Activated CD4-positive, alpha-beta T cell treated with anti-CD3 and anti-CD28 coated beads, Interleukin-2, Interleukin-4, amounts not matched to agents 100 ng/mL and 50 ng/mL, durations not matched to agents 16 hours and 8 hours (primary cell): ENCODE results near the gene QDPR.
A peak's percentile ranks its signal among the peaks of the same experiment; 100 is the strongest.
"Not testable (repeated sequence)": the region's sequence is repeated elsewhere in the genome, so short reads cannot be mapped to it uniquely, and the experiment has no call there.

Experiments used
- DNase-seq: peaks from one replicate; pipeline ENCODE4 v3.0.0-alpha.2; 2020; ENCODE audit warnings: low spot score

Gene QDPR

DNA sequence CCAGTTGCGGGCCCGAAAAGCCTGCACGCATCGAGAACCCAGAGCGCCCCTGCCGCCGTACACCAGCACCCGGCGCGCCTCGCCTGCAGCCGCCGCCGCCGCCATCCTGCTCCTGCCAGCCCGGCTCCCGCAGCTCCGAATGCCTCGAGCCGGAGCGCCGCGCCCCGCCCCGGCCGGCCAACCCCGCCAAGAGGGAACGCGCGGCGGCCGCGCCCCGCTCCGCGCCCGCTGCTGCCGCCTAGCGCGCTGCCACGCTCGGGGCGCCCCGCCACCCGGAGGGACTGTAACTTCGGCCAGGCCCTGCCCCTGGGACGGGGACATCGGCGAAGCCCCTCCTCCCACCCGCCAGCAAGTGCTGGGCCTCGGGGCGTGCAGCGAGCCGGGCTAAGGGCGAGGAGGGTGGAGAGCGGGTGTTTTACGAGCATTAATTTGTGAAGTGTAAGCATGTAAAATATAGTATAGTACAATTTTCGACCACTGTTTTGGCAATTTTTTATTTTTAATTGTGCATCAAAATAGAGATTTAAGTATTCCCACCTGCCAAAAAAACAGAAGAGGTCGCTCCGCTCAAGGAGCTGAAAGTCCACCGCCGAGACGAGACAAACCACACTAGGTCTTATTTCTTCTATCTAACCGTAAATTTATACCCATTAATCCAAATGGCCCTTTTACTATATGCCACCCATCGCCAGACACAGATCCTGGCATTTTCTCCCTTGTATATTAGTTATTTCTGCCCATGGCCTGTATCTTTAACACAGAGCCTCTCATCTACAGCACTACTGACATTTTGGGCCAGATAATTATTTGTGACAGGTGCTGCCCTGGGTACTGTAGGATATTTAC lies at the start of gene QDPR:
Gene QDPR, minus strand, starts transcription at position 141 of the 846 bp plus-strand sequence. Its CDS starts 36 bp downstream, at position 105.
- DNase-seq, result peak; percentile 83

- no peak for DNase-seq
Measured at GRCh38 chr4:17561195-17561909, 49.5 kb upstream of the QDPR start.

DNA sequence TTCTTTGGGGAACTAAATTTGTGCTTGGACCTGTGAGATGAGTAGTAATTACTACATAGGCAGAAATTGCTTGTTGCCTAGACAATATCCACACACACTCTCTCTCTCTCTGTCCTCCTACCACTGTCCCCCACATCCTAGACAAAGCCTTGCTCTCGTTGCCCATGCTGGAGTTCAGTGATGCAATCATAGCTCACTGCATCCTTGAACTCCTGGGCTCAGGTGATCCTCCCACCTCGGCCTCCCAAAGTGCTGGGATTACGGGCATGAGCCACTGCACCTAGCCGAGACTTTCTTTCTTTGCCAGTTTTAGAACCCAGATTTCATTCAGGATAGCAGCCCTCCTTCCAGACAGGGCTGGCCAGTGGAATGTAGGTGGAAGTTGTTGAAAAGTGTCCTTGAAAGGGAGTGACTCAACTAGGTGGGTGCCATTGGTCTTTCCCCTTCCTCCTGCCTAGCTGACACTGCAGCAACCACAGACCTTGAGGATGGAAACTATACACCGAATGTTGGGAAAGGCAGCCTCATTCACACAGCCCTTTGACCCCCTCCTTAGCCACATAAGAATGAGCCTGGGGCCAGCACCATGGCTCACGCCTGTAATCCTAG lies 48.3 kb upstream of the QDPR start:
- no peak for DNase-seq

GRCh38 chr4:17559709-17560048 lies 47.8 kb upstream of the QDPR start:
- no peak for DNase-seq

- DNase-seq, result no peak
Measured at GRCh38 chr4:17558941-17559708, 47.2 kb upstream of the QDPR start.

GRCh38 chr4:17557880-17558279 lies 46.0 kb upstream of the QDPR start:
- no peak for DNase-seq

DNA sequence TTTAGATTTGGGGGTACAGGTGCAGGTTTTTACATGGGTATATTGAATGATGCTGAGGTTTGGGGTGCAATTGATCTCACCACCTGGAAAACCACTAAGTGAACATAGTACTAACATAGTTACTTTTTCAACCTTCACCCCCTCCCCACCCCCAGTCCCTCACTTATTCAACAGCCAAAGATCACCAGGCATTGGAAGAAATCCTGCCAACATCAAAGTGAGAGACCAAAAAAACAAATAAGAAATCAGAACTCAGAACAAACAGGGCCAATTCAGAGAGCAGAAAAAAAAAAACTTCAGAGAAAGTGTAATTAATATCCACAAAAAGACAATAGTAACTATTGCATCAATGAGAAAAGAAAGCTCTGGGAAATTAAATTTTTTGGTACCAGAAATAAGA lies 44.6 kb upstream of the QDPR start:
- no peak for DNase-seq

DNA sequence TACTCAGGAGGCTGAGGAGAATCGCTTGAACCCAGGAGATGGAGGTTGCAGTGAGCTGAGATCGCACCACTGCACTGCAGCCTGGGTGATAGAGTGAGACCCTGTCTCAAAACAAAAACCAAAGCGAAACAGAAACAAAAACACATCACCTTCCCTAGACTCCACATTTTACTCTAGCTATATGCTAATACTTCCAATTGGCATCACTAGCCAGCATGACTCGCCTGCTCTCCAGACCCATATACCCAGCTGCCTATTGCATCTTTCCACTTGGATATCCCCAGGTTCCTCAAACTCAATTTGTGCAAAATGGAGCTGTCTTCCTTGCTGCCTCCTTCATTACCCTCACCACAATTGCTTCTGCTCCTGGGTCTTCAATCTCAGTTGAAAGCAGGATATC lies 42.7 kb upstream of the QDPR start:
- DNase-seq, result no peak

GRCh38 chr4:17552427-17552826 lies 40.5 kb upstream of the QDPR start:
- DNase-seq, result no peak

- no peak for DNase-seq
Measured at GRCh38 chr4:17550549-17550948, 38.7 kb upstream of the QDPR start.

DNA sequence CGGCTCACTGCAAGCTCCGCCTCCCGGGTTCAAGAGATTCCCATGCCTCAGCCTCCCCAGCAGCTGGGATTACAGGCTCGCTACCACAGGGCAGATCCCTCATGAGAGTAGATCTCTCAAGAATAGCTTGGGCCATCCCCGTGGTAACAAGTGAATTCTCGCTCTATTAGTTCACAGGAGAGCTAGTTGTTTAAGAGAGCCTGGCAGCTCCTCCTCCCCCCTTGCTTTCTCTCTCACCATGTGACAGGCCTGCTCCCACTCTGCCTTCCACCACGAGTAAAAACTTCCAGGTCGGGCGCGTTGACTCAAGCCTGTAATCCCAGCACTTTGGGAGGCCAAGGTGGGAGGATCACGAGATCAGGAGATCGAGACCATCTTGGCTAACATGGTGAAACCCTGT lies 34.8 kb upstream of the QDPR start:
- DNase-seq, result no peak

- DNase-seq, result no peak
Measured at GRCh38 chr4:17546222-17546621, 34.3 kb upstream of the QDPR start.

DNA sequence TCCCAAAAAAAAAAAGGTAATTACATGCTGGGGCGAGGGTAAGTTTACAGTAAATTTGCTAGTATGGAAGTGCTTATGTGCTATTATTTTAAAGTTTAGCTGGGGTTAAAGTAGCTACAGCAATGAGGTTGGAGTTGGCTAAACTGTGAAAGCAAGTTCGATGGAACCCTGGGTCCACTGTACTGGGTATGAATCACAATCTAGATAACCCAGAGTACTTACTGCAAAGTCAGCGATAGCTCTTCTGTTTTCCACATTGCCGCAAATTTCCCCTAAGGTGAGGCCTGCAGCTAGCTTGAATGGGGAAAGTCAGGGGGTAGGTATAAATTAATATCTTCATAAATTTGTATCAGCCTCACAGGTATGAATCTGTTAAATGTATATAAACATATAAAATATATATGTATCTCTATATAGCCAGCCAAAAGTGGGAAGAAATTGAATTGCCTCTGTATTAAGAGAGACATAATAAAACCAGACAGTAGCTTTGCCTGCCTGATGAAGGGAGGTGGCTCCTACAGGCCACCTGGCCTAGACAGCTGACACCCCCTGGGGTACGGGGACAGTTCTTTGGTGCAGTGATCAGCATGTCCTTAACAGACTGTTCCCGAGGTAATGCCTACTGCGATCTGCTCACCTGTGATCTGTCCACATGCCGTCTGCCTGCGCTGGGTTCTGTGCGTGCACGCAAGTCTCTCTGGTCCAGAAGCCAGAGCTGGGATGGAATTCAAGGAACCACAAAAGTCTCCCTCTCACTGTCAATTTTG lies 33.7 kb upstream of the QDPR start:
- DNase-seq, result no peak

DNA sequence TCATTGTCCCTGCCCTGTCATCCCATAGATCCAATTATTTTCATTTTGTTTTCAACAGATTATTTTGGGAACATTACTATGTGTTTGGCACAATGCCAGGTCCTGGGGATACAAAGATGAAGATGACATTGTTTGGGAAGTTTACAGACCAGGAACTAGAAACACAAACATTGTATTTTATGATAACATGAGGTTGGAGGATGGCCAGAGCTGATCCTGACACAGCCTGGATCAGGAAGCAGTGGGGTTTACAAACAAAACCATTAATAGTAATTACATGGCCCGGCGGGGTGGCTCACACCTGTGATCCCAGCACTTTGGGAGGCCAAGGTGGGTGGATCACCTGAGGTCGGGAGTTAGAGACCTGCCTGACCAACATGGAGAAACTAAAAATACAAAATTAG lies 32.9 kb upstream of the QDPR start:
- DNase-seq, result no peak

DNA sequence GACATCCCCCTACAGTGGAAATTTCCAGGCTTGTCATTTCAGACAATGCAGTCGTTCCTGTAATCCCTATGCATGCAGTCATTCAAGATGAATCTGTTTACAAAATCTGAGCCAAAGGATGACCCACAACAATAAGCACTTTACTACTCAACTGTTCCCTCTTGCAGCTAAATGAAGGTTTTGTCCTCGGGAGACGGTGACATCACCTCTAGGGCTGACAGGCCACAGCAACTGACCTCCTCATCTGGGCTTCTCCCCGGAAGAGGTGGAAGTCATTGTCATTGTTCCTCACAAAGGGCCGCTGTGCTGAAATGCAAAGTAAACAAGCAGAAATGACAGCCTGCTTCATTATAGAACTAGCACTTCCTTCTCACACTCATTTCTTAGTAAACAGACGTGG lies 32.3 kb upstream of the QDPR start:
- no peak for DNase-seq

DNA sequence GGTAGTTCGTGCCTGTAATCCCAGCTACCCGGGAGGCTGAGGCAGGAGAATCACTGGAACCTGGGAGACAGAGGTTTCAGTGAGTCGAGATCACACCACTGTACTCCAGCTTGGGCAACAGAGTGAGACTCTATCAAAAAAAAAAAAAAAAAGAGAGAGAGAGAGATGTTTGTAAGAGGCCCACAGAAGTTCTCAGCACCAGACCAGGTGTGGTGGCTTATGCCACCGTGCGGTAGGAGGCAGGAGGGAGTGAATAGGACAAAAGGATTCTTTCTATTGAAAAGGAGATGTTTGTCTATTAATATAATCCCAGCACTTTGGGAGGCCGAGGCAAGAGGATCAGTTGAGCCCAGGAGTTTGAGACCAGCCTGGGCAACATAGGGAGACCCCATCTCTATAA lies 25.2 kb upstream of the QDPR start:
- DNase-seq, result not testable (repeated sequence)

GRCh38 chr4:17535906-17536305 lies 24.0 kb upstream of the QDPR start:
- DNase-seq, result peak; percentile 9

- no peak for DNase-seq
Measured at GRCh38 chr4:17535242-17535641, 23.4 kb upstream of the QDPR start.

DNA sequence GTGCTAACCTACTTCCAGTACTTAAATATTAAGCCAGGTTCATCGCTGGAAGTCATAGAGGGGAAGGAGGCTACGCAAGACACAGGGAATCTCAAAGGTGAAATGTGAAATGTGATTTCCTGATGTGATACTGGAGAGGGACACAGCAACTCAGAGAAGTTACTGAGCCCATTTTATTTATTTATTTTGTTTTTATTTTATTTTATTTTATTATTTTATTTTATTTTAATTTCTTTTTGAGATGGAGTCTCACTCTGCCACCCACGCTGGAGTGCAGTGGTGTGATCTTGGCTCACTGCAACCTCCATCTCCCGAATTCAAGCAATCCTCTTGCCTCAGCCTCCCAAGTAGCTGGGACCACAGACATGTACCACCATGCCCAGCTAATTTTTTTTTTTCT lies 22.8 kb upstream of the QDPR start:
- no peak for DNase-seq

GRCh38 chr4:17531538-17532285 lies 19.8 kb upstream of the QDPR start:
- DNase-seq, result no peak
